ENCODE results near the gene FNDC3B. TPM values are rescaled to one million over a fixed set of nuclear protein-coding genes. Genes with fewer than 3 reads are reported as not detected.
A peak's percentile ranks its signal among the peaks of the same experiment; 100 is the strongest.

Gene FNDC3B
- total RNA-seq, 1 donor from 2014 or later = 9.3 TPM

GRCh38 chr3:172106037-172106954, 66.9 kb downstream of the FNDC3B start:
- Mint-ChIP-seq H3K36me3 (ENCODE audit: low read depth) (no peaks in the 10 kb centered on the region), H3K4me3 (no peak overlapping the region), H3K27me3 (peaks cover 49% of the 10 kb centered on the region), H3K9me3 (no peaks in the 10 kb centered on the region), H3K27ac (no peak overlapping the region), H3K4me1 (peaks cover 34% of the 10 kb centered on the region)
- CTCF ChIA-PET = interaction anchor here (1.0 to 1.5 kb wide), 2 partner anchors 71 kb away, joined by 3 to 6 read pairs; no protein-coding TSS in a partner anchor
- no peak for ATAC-seq (ENCODE audit: low read depth)
- intact Hi-C loops (cut with micrococcal nuclease) = loop anchor here (5.0 kb wide), 1 partner anchor 36 kb away; no protein-coding TSS in a partner anchor
- TF ChIP-seq CTCF (IDR thresholded peaks at IDR 0.05) = no peak
- POLR2A ChIA-PET = interaction anchor here (0.6 kb wide), 1 partner anchor 93 kb away, joined by 5 read pairs; no protein-coding TSS in a partner anchor
- no peak for DNase-seq

DNA sequence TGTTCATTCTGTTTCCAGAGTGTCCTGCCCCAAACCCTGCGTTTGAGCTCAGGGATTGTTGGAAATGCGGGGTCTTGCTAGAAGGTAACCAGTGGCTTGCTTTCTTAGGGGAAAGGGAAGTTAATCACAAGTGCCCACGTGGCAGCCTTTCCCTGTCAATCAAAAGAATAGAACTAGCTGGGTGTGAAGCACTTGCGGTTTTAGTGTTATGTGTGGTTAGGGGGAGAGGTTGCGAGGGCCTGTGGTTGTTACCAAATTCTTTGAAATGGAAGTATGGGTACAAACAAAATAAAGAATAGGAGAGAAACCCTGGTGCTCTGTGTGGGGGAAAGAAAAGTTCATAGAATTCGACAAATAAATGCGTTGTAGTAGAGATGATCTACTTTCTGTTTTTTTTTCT, 67.6 kb downstream of the FNDC3B start:
- CTCF ChIA-PET = interaction anchor here (1.5 kb wide), 1 partner anchor 72 kb away, joined by 6 read pairs; no protein-coding TSS in a partner anchor
- TF ChIP-seq CTCF (IDR thresholded peaks at IDR 0.05) = no peak
- Mint-ChIP-seq H3K4me1 (peaks cover 34% of the 10 kb centered on the region), H3K4me3 (peak overlapping the region; percentile 55), H3K27ac (peak overlapping the region; percentile 43), H3K36me3 (ENCODE audit: low read depth) (no peaks in the 10 kb centered on the region), H3K9me3 (no peaks in the 10 kb centered on the region), H3K27me3 (peaks cover 50% of the 10 kb centered on the region)
- POLR2A ChIA-PET = no interaction called here
- DNase-seq (no peak), ATAC-seq (ENCODE audit: low read depth) (peak; percentile 56)
- intact Hi-C loops (cut with micrococcal nuclease) = loop anchor here (1.0 to 5.0 kb wide), 4 partner anchors 35 to 72 kb away; partner anchors contain the start of gene FNDC3B

GRCh38 chr3:172107403-172107802, 68.0 kb downstream of the FNDC3B start:
- no peaks in the 10 kb centered on the region for H3K9me3 Mint-ChIP-seq
- DNase-seq (no peak), ATAC-seq (ENCODE audit: low read depth) (peak; percentile 81)
- H3K27me3 Mint-ChIP-seq = peaks cover 50% of the 10 kb centered on the region
- no peak for TF ChIP-seq CTCF (IDR thresholded peaks at IDR 0.05)
- peak overlapping the region; percentile 43 for H3K27ac Mint-ChIP-seq
- H3K4me1 Mint-ChIP-seq = peaks cover 30% of the 10 kb centered on the region
- intact Hi-C loops (cut with micrococcal nuclease) = loop anchor here (1.0 to 5.0 kb wide), 4 partner anchors 35 to 72 kb away; partner anchors contain the start of gene FNDC3B
- H3K4me3 Mint-ChIP-seq = peak overlapping the region; percentile 55
- ChIA-PET CTCF (interaction anchor here (1.5 kb wide), 2 partner anchors 72 to 225 kb away, joined by 3 to 6 read pairs; no protein-coding TSS in a partner anchor), POLR2A (interaction anchor here (1.2 kb wide), 1 partner anchor 32 kb away, joined by 3 read pairs; no protein-coding TSS in a partner anchor)
- H3K36me3 Mint-ChIP-seq (ENCODE audit: low read depth) = no peaks in the 10 kb centered on the region

GRCh38 chr3:172110127-172110779, 70.9 kb downstream of the FNDC3B start:
- no peak for TF ChIP-seq CTCF (IDR thresholded peaks at IDR 0.05)
- DNase-seq (no peak), ATAC-seq (ENCODE audit: low read depth) (no peak)
- intact Hi-C loops (cut with micrococcal nuclease) = no loop called here
- CTCF ChIA-PET = no interaction called here
- Mint-ChIP-seq H3K4me1 (peaks cover 23% of the 10 kb centered on the region), H3K9me3 (no peaks in the 10 kb centered on the region), H3K27me3 (peaks cover 46% of the 10 kb centered on the region), H3K4me3 (no peak overlapping the region), H3K27ac (no peak overlapping the region), H3K36me3 (ENCODE audit: low read depth) (peaks cover 1% of the 10 kb centered on the region)
- POLR2A ChIA-PET = no interaction called here

- peaks cover 1% of the 10 kb centered on the region for H3K36me3 Mint-ChIP-seq (ENCODE audit: low read depth)
- no peak for DNase-seq
- peaks cover 23% of the 10 kb centered on the region for H3K4me1 Mint-ChIP-seq
- POLR2A ChIA-PET = no interaction called here
- CTCF ChIA-PET = no interaction called here
- intact Hi-C loops (cut with micrococcal nuclease) = no loop called here
- H3K27ac Mint-ChIP-seq = no peak overlapping the region
- no peaks in the 10 kb centered on the region for H3K9me3 Mint-ChIP-seq
- no peak overlapping the region for H3K4me3 Mint-ChIP-seq
- TF ChIP-seq CTCF (IDR thresholded peaks at IDR 0.05) = no peak
- no peak for ATAC-seq (ENCODE audit: low read depth)
- H3K27me3 Mint-ChIP-seq = peaks cover 39% of the 10 kb centered on the region
These were observed 71.8 kb downstream of the FNDC3B start for GRCh38 chr3:172111163-172111562.
